HG02678 (cell line): ENCODE results near the gene HDHD5.
"Not testable (repeated sequence)": the region's sequence is repeated elsewhere in the genome, so short reads cannot be mapped to it uniquely, and the experiment has no call there.

ENCODE experiments used
- ATAC-seq: cut with Tn5 transposase; IDR thresholded peaks from one replicate; pipeline ENCODE4 v1.9.1; 2021; ENCODE audit warnings: mild to moderate bottlenecking, moderate library complexity; ENCODE audit not compliant: unreplicated experiment

The HDHD5 gene

DNA sequence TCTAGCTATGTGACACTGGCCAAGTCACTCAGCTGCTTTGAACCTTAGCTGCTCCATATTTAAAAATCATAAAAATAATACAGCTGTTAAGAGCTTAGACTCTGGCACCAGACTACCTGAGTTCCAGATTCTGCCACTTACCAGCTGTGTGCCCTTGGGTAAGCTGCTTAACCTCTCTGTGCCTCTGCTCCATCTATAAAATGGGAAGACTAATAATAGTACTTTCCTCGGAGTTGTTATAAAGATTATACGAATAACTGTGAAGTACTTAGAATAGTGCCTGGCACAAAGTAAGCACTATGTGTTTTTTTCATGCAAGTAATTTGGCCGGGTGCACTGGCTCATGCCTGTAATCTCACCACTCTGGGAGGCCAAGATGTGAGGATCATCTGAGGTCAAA is 1.4 kb downstream of the HDHD5 start:
- ATAC-seq, result no peak

DNA sequence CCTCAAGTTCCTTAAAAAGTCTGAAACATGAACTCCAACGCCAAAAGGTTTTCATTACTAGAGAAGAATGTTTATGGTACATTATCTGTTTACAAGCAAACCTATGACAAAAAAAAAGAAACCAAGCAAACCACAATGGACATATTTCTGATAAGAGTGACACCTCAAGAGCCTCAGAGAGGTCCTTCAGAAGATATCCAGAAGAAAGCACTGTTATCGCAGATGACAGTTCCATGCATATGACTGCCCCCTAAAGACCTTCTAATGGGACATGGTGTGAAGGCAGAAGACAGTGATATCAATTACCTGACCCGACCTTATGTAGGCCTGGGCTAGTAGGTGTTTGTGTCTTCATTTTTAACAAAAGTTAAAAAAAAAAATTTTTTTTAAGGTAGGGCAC is 3.1 kb downstream of the HDHD5 start:
- ATAC-seq, result no peak

DNA sequence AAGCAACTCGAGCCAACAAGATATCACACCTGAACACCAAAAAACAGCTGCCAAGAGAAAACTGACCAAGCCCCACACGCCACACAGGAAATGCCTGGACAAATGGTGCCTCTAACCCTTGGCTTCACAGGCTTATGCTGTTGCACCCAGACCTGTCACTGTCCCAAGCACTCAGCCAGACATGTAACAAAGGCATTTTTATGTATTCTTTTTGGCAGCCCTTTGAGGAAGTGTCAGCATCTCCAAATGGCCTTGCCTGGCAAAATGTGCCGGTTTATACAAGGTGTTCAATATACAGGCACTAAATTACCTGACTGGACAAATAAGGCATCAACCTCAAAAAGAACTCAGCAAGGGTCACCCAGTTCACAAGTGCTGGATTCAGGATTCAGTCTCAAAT is 6.1 kb downstream of the HDHD5 start:
- ATAC-seq, result no peak

DNA sequence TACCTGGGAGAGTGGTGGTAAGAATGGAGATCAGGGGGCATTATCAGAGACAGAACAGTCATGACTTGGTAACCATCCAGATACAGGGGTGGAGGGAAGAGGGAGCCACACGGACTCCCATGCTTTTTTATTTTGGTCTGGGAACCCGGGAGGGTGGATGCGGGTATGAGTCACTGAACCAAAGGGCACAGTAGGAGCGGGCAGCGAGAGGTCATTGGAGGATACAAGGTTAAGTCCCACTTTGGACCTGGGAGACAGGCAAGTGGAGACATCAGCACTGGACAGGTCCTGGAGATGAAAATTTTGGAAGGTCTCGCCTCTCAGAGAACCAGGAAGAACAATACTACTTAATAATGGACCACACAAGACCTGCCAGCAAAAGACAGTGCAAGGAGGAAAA is 6.7 kb downstream of the HDHD5 start:
- no peak for ATAC-seq

DNA sequence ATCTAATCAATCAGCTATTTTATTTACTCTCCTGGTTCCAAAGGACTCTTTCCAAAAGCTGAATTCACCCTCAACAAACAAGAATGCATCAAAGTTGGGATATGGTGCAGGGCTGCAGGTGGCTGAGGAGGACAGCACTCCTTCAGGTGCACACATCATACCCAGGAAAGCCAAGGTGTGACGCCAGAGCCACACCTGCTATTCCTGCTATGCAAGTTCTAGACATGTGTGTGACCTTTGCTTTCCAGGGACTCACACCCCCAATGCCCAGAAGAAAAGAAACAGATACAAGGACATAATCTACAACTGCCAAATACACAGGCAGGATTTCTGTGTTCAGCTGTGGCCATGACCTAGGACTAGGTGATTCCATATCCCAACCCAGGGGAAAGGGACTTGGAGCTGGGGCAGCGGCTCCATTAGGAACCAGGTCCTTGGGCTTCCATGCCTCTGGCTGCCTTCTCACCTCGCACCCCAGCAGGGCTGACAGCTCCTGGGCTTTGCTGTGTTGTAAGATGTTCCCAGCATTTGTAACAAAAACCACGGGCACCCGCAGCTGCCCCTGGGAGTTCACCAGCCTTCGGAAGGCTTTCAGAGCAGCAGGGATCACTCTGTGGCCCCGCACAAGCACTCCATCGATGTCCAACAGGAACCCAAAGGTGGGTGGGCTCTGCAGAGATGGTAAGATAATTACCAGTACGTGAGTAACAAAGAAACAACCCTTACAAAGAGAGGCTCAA is 9.8 kb downstream of the HDHD5 start:
- no peak for ATAC-seq

DNA sequence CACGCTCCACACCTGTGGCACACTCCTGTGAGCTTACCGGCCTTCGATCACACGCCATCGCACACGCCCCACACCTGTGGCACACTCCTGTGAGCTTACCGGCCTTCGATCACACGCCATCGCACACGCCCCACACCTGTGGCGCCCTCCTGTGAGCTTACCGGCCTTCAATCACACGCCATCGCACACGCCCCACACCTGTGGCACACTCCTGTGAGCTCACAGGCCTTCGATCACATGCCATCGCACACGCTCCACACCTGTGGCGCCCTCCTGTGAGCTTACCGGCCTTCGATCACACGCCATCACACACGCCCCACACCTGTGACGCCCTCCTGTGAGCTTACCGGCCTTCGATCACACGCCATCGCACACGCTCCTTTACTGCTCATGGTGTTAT is 11.6 kb downstream of the HDHD5 start:
- not testable (repeated sequence) for ATAC-seq

DNA sequence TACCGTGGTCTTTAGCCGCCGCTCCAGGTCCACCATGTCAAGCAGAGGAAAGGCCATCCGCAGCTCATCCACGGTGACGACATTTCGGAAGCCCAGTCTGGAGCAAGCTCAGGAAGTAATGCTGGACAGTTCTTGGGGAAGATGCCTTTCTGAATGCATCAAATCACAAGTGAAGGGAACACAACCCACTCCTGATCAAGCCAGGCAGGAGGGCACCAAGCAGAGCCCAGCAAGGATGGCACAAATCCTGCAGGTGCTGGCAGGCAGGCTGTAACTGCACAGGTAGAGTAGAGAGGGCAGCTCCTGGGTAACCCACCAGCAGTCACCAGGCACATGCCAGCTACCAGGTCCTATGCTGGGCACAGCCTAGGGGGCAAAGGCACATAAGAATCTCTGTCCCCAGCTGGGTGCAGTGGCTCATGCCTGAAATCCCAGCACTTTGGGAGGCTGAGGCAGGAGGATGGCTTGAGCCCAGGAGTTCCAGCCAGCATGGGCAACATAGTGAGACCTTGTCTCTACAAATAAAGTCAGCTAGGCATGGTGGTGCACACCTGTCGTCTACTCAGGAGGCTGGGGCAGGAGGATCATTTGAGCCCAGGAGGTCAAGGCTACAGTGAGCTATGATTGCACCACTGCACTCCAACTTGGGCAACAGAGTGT is 13.9 kb downstream of the HDHD5 start:
- ATAC-seq, result no peak

DNA sequence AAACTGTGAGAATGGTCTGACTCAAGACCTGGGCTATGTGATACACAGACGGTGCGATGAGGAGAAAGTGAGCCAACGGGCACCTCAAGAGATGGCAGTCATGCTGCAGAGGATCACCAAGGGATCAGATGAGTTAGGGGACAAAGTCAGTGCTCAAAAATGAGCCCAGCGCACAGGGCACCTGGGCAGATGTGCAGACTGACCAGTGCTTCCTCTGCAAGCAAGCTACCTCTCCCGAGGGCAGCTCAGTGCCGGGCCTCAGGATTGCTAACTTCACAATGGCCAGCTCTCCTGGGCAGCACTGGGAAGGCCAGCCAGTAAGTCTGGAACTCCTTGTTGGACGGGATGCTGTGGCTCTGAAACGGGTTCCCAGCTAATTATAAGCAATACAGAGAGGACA is 15.3 kb downstream of the HDHD5 start:
- no peak for ATAC-seq

DNA sequence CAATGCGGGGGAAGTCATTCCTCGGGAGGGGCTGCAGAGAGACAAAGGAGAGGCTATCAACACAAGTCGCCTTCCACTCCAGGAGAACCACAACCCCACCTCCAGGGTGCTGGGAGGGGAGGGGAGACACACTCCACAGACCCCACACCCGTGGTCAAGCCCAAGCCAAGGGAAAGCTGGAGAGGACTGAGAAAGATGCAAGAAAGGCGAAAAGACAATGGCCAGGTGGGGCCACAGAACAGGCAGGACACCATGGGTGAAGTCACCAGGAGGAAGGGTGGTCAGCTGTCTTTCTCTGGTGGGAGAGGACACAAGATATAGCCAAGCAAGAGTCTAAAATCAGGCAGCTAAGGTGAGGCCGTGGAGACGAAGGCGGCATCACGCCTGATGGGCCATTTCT is 16.0 kb downstream of the HDHD5 start:
- no peak for ATAC-seq

DNA sequence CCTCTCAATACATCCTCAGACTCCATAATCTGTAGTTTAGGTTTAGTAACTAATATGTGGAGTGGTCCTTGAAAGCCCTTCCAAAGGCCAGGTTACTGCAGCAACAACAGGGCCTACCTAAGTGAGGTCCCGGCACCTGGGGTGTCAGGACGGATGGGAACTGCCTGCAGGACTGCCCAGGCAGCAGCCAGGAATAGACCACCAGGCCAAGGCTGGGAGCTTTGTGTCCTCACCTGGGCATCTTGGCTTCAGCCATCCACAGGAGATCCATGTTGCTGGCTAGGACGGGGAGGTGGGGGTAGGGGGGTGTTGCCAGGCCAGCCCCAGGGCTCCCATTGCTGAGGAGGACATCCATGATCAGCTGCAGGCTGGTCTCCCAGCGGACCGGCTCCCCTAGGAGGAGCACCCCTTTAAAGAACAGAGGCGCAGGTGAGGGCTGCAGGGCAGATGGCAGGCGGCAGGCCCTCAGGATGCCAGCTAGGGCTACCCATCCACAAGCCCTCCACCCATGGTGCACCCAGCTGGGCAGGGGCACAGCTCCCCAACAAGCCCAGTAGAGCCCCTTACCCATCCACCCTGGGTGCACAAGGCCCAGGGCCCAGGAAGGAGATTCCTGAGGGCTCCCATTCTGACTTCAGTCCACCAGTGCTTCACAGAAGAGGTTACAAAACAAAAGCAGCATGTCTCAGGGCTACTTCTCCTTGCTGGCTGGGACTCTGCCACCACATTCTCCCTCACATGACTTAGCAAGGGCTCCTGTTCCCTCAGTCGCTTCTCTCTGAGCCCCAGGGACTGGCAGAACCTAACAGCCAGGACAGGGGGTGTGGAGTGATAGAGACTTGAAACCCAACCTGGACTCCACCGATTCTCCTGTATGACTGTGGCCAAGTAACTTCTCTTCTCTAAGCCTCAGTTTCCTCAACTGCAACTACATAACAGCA is 18.0 kb downstream of the HDHD5 start:
- no peak for ATAC-seq

DNA sequence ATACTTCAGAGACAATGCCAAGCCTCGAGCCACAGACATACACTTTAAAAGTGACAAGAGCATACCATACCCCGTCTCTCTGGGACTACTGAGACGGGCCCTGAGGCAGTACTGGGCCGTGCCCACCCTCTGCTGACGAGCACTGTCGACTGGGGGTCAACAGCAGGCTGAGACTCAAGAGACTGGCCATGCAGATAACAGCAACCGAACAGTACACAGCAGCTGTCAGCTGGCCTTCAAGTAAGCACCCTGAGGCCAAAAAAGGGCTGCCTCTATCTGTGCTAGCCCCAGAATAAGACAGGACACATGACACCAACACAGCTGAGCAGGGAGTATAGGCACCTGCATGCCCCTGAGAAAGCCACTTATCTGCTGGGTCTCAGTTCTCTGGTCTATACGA is 19.1 kb downstream of the HDHD5 start:
- ATAC-seq, result no peak

DNA sequence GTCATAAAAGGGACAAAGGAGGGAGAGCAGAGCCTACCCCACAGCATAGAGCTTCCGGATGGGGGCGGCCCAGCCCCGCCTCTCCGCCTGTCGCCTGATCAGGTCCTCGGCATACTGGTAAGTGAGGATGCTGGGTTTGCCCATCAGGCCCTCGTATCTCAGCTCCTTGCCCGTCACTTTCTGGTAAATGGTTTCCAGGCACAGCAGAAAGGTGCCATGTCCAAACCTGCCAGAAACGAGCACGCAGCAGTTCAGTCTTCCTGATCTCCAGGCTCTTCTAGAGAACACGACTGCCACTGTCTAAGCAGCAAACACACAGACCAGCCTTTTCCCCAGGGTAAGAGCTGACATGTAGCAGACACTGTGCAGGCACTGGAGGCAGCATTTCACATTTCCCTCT is 20.6 kb downstream of the HDHD5 start:
- no peak for ATAC-seq

DNA sequence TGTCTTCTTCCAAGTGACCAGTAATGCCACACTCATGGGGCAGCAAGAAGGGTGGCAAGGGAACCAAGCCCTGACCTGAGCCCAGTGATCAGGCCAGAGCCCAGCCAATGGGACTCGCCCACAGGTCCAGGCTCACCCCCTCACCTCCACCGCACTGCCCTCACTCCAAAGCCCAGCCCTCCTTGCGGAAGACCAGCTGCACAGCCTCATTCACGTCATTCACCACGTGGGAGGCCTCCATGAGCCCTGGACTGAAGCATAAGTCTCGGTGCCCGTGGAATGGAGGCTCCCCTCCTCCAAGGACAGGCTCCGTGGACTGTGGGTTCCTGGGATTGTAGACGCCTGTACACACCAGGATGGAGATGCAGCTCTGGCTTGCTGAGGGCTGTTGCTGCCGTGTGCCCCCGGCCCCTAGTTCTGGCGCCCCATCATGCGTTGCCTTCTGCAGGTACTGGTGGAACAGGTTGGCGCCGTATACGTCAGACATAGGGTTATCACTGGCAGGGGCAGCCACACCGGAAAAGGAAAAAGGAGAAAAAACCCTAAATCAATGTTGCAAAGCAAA is 21.1 kb downstream of the HDHD5 start:
- ATAC-seq, result no peak

DNA sequence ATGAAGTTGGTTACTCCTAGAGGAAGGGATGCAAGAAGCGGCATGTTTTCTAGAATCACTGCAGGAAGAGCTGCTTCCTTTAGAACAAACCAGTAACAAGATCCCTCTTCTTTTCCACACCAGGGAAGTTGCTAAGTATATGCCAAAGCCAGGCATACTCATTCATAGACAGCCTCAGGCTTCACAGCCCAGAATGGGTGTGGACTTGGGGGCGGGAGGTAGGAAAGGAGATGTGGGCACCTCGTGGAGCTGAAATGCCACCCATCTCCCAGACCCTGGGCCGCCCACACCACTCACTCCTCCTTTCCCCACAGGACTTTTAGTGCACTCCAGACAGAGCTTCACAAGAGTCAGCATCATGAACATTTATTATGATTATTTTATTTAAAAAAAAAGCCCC is 21.9 kb downstream of the HDHD5 start:
- no peak for ATAC-seq

DNA sequence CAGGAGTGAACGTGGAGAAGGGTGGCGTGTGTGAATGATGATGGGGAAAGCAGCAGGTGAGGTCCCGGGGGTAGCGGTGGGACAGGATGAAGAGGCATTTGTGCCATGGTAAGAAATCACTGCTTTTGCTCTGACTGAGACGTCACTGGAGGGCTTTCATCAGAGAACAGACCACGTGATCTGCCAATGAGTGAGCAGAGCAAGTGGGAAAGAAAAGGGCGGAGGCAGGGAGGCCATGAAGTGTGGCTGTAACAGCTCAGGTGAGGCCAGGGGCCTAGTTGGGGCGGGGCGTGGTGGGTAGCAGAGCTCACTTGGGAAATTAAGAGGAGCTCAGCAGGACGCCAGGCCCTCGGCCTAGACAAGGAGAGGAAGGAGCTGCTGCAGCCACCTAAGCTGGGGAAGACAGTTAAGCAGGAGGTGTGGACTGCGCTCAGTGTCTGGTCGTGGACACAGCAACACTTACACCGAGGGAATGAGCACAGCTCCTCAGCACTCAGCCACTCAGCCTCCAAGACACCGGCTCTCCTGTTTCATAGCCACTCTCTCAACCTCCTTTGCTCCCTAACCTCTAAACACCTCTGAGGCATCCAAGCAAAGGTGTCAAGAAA is 23.8 kb downstream of the HDHD5 start:
- ATAC-seq, result no peak

DNA sequence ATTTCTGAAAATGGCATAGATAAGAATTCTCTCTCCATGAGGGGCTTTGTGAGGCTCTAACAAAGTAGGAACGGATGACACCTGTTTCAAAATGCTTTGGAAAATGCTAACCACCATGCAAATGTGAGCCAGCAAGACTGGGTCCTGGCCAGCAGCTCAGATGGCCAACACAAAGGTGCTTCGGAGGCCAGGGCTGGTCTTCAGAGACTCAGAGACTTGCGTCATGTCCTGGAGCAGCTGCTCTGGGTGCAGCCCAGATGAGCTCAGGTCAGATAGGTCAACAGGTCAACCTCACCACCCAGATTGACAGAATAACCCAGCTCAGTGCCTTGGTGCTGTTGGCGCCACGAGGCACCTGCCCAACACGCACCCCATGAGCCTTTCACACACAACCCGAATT is 25.9 kb downstream of the HDHD5 start:
- no peak for ATAC-seq

DNA sequence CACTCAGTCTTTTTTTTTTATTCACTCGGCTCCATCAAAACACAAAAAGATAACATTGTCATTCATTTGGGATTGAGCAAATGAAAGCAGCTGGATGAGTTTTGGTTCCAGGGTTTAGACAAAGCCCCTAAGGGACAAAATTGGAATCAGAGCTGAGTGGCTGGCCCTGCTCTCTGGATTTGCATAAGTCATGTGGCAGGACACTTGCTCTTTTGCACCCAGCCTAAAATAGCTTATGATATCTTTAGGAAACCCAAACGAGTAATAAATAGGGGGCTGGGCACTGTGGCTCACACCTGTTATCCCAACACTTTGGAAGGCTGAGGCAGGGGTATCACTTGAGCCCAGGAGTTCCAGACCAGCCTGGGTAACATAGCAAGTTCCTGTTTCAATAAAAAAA is 27.0 kb downstream of the HDHD5 start:
- ATAC-seq, result no peak

DNA sequence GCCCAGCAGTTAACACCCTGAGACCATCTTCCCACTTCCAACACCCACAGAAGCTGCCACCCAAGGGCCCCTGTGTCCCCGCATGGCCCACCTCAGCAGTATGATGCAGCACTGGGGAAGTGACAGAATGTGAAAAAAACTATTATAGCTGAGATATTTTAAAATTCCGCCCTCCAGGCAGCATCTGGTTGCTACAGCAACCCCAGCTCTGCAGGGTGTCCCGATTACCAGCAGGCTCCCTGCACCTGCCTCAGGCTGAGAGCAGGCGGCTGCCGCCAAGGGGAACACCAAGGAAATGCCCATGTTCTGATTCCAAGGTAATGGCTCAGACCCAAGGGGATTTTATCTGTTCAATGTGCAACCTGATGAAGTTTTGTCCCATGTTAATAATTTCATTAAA is 27.4 kb downstream of the HDHD5 start:
- ATAC-seq, result no peak

DNA sequence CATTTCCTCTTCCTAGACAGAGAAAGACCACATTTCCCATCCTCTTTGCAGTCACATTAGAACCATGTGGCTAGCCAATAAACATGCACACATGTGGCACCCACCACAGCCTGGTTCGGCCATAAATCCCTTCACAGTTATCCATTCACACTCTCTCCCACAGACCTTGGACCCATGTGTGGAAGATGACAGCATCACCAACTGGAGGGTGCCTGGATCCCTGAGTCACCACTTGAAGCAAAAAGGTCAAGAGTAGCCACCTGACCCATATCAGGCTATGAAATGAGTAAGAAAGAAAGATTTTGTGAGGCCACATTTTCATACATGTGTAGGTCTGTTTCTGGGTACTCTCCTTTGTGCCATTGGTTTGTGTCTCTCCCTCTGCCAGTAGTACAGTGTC is 28.9 kb downstream of the HDHD5 start:
- ATAC-seq, result no peak

DNA sequence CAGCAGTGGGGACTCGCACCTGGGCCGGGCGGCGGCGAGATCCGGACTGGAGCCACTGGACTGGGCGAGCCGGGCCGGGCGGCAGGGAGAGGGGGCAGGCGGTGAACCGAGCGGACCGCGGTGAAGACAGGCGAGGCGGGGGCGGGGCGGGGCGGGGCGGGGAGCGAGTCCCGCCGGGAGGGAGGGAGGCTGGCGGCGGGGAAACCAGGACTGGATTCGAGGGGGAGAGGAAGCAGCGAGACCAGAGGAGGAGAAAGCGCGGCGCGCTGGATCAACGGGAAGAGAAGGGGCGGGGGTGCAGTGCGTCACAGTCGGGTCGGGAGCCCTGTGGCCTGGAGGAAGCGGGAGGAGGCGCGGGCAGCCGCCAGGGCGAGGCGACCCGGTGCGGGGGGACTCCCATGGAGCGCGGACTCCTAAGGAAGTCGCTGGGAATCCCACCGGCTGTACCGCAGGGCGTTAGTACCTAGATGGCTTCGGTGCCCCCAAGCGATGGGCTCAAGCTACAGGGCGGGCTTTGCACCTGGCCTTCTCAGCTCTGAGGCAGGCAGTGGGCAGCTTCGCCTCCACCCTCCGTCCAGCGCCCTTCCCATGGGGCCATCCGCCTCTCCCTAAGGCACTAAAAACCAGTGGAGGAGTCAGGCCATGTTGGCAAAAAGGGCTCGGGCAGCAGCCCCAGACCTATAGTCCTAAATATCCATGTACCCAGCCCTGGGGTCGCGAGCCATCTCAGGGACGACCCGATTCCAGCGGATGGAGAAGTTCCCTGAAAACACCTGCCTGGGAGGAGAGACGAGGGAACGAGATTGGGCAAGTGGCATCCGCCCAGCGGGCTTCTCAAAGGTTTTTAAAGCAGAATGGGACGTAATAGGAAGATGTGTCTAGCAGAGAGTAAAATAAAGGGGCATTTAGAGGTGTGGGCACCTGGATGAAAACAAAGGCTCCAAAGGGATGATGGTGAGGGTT is 37.6 kb downstream of the HDHD5 start, which contains the start of gene TMEM121B:
Gene TMEM121B (minus strand): TSS at position 128 of the 963 bp plus-strand sequence. CDS start 233 bp downstream, outside the sequence.
- no peak for ATAC-seq
